ENCODE results near the gene PCED1A.
A peak's percentile ranks its signal among the peaks of the same experiment; 100 is the strongest.

The PCED1A gene

DNA sequence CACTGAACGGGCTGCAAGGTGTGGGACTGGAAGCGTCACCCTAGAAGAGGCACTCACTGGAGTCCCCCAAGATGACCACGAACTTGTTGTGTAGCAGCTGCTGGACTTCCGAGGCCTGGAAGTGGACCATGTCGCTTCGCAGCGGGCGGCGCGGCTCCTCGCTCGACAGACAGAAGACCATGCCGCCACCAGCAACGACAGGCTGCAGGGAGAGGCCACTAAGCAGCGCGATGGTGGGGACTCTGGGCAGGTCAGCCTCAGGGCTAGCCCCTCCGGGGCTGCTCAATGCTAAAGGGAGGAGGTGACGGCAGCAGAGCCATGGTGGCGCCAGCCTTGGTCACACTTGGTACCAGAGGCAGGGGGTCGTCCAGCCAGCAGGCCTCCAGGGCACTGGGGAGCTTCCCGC, 720 bp downstream of the PCED1A start:
- no peaks in the 10 kb centered on the region for H3K9me3 ChIP-seq (ENCODE audit: insufficient read depth, low read depth, low read length)
- peak overlapping the region; percentile 85 for H3K9ac ChIP-seq (ENCODE audit: low read depth, low read length, poor library complexity, severe bottlenecking)
- H3K4me1 ChIP-seq (ENCODE audit: insufficient read depth, low read length, poor library complexity, severe bottlenecking), result peaks cover 33% of the 10 kb centered on the region
- peak overlapping the region; percentile 93 for H3K4me3 ChIP-seq (ENCODE audit: low read length, poor library complexity, severe bottlenecking)
- H3K9me2 ChIP-seq (replicated peaks; ENCODE audit: low read depth, low read length), result no peaks in the 10 kb centered on the region
- H2AFZ ChIP-seq (ENCODE audit: low read length), result no peak overlapping the region
- H3K27me3 ChIP-seq (ENCODE audit: insufficient read depth, low read length, poor library complexity, severe bottlenecking), result no peaks in the 10 kb centered on the region
- peak overlapping the region; percentile 90 for H3K4me2 ChIP-seq (ENCODE audit: low read depth, low read length, poor library complexity, severe bottlenecking)
- H4K20me1 ChIP-seq (ENCODE audit: insufficient read depth, low read length, poor library complexity, severe bottlenecking), result no peaks in the 10 kb centered on the region
- peaks cover 30% of the 10 kb centered on the region; the same call in 1 of the 2 replicates for H3K79me2 ChIP-seq (ENCODE audit: insufficient read depth, low read length)
- H3F3A ChIP-seq (ENCODE audit: low read depth), result no peaks in the 10 kb centered on the region
- no peaks in the 10 kb centered on the region for H3K36me3 ChIP-seq (ENCODE audit: insufficient read depth, low read length)
- TF ChIP-seq, protein P1, sequence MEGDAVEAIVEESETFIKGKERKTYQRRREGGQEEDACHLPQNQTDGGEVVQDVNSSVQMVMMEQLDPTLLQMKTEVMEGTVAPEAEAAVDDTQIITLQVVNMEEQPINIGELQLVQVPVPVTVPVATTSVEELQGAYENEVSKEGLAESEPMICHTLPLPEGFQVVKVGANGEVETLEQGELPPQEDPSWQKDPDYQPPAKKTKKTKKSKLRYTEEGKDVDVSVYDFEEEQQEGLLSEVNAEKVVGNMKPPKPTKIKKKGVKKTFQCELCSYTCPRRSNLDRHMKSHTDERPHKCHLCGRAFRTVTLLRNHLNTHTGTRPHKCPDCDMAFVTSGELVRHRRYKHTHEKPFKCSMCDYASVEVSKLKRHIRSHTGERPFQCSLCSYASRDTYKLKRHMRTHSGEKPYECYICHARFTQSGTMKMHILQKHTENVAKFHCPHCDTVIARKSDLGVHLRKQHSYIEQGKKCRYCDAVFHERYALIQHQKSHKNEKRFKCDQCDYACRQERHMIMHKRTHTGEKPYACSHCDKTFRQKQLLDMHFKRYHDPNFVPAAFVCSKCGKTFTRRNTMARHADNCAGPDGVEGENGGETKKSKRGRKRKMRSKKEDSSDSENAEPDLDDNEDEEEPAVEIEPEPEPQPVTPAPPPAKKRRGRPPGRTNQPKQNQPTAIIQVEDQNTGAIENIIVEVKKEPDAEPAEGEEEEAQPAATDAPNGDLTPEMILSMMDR (conservative IDR thresholded peaks at IDR 0.05; ENCODE audit: low read length), result no peak
- no peak for TF ChIP-seq EZH2phosphoT487 (IDR thresholded peaks at IDR 0.05; ENCODE audit: borderline replicate concordance)

DNA sequence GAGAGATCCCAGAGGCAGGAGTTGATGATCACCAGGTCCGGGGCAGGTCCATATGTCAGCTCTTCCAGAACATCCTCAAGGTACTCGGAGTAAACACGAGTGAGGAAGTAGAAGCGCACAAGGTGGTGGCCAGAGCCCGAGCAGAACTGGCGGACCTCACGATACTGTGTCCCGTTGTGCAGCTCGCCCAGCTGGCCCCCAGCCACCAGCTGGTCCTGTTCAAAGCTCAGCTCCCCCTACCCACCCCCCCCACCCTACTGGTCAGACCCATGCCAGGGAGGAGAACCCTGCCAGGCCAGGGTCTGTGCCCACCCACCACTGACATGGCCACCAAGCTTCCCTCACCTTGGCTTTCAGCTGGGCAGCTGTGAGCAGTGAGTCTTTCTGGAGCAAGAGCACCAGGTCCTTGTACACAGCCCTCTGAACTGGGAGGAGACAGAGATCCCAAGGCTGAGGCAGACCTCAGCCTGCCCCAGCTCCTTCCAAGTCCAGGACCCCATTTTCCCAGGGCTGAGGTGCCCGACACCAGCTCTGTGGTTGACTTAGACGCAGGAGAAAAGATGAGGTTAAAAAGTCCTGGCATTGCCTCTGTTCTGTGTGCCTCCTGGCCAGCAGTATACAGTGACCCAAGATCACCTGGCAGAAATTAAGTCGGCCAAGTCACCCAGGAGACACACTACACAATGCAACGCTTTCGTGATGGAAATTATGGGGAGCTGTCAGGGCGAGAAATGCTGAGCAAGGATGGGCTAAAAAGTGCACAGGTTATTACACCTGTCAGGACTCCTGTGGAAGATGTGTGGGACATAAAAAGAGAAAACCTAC, 1.4 kb downstream of the PCED1A start:
- peak overlapping the region; percentile 93 for H3K4me3 ChIP-seq (ENCODE audit: low read length, poor library complexity, severe bottlenecking)
- H3K36me3 ChIP-seq (ENCODE audit: insufficient read depth, low read length), result no peaks in the 10 kb centered on the region
- peaks cover 27% of the 10 kb centered on the region for H3K4me1 ChIP-seq (ENCODE audit: insufficient read depth, low read length, poor library complexity, severe bottlenecking)
- H3F3A ChIP-seq (ENCODE audit: low read depth), result no peaks in the 10 kb centered on the region
- H3K9me2 ChIP-seq (replicated peaks; ENCODE audit: low read depth, low read length), result no peaks in the 10 kb centered on the region
- H3K4me2 ChIP-seq (ENCODE audit: low read depth, low read length, poor library complexity, severe bottlenecking), result peak overlapping the region; percentile 90
- no peaks in the 10 kb centered on the region for H3K9me3 ChIP-seq (ENCODE audit: insufficient read depth, low read depth, low read length)
- H3K79me2 ChIP-seq (ENCODE audit: insufficient read depth, low read length), result peaks cover 30% of the 10 kb centered on the region; the same call in 1 of the 2 replicates
- no peak for TF ChIP-seq EZH2phosphoT487 (IDR thresholded peaks at IDR 0.05; ENCODE audit: borderline replicate concordance)
- TF ChIP-seq, protein P1 (conservative IDR thresholded peaks at IDR 0.05; ENCODE audit: low read length), result no peak
- H2AFZ ChIP-seq (ENCODE audit: low read length), result no peak overlapping the region
- H3K27me3 ChIP-seq (ENCODE audit: insufficient read depth, low read length, poor library complexity, severe bottlenecking), result no peaks in the 10 kb centered on the region
- peak overlapping the region; percentile 85 for H3K9ac ChIP-seq (ENCODE audit: low read depth, low read length, poor library complexity, severe bottlenecking)
- H4K20me1 ChIP-seq (ENCODE audit: insufficient read depth, low read length, poor library complexity, severe bottlenecking), result no peaks in the 10 kb centered on the region

DNA sequence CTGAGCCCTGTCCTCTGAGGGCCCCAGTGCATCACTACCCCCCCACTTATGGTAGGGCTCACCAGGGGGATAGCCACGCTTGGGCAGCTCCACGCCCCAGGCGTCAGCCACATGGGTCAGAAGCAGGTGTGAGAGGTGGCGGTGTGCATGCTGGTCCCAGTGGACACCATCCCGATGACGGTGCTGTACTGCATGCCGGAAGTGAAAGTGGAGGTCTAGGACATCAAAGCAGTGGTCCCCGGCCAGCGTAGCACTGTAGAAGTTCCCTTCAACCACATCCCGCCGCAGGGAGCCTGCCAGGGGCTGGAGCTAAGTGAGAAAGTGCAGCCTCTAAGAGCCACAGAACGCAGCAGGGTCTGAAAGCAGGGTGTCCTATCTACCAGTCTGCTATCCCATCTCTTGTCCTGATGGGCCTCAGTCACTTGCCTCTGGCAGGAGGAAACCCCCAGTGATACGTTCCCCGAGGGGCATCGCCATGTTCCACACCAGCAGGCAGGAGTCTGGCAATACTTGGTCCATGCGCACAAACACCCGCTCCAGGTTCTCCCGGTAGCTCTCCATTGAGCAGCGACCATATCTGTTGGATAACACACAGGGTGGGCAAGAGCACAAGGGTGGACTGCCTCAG, 2.2 kb downstream of the PCED1A start:
- Histone ChIP-seq H4K20me1 (ENCODE audit: insufficient read depth, low read length, poor library complexity, severe bottlenecking) (no peaks in the 10 kb centered on the region), H3K4me3 (ENCODE audit: low read length, poor library complexity, severe bottlenecking) (no peak overlapping the region), H3K4me1 (ENCODE audit: insufficient read depth, low read length, poor library complexity, severe bottlenecking) (peaks cover 21% of the 10 kb centered on the region), H3K9me2 (replicated peaks; ENCODE audit: low read depth, low read length) (no peaks in the 10 kb centered on the region), H3K79me2 (ENCODE audit: insufficient read depth, low read length) (peaks cover 30% of the 10 kb centered on the region; the same call in 1 of the 2 replicates), H3K4me2 (ENCODE audit: low read depth, low read length, poor library complexity, severe bottlenecking) (peak overlapping the region; percentile 25), H3K9me3 (ENCODE audit: insufficient read depth, low read depth, low read length) (no peaks in the 10 kb centered on the region), H3K9ac (ENCODE audit: low read depth, low read length, poor library complexity, severe bottlenecking) (no peak overlapping the region), H3K36me3 (ENCODE audit: insufficient read depth, low read length) (no peaks in the 10 kb centered on the region), H3F3A (ENCODE audit: low read depth) (no peaks in the 10 kb centered on the region), H3K27me3 (ENCODE audit: insufficient read depth, low read length, poor library complexity, severe bottlenecking) (no peaks in the 10 kb centered on the region), H2AFZ (ENCODE audit: low read length) (no peak overlapping the region)
- TF ChIP-seq EZH2phosphoT487 (IDR thresholded peaks at IDR 0.05; ENCODE audit: borderline replicate concordance), result no peak
- TF ChIP-seq, protein P1 (conservative IDR thresholded peaks at IDR 0.05; ENCODE audit: low read length), result no peak
